ENCODE measurements around the gene CACNA1D.

CACNA1D gene

DNA sequence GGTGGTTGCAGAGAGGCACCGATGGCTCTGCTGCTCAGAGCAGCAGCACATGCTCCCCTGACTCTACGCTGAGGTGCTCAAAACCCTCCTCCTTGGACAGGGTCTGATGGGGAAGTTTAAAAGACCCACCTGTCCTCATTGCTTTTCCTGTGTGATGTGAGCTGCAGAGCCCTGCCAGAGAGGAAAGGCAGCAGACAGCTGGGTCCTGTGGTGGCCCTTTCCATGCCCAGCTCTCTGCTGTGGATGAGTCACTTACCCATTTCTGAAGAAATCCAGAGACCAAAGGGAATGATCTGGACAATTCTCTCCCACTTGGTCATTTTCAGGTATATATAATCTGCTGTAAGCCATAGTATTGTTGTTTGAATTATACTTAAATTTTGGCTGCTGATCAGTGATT lies 230.2 kb downstream of the CACNA1D start:
- ChIA-PET CTCF (interaction anchor here (1.2 to 3.8 kb wide), 3 partner anchors 14 to 349 kb away, joined by 3 to 20 read pairs (median 5); no protein-coding TSS in a partner anchor), POLR2A (interaction anchor here (0.7 kb wide), 1 partner anchor 19 kb away, joined by 3 read pairs; no protein-coding TSS in a partner anchor)
- TF ChIP-seq, protein P1, sequence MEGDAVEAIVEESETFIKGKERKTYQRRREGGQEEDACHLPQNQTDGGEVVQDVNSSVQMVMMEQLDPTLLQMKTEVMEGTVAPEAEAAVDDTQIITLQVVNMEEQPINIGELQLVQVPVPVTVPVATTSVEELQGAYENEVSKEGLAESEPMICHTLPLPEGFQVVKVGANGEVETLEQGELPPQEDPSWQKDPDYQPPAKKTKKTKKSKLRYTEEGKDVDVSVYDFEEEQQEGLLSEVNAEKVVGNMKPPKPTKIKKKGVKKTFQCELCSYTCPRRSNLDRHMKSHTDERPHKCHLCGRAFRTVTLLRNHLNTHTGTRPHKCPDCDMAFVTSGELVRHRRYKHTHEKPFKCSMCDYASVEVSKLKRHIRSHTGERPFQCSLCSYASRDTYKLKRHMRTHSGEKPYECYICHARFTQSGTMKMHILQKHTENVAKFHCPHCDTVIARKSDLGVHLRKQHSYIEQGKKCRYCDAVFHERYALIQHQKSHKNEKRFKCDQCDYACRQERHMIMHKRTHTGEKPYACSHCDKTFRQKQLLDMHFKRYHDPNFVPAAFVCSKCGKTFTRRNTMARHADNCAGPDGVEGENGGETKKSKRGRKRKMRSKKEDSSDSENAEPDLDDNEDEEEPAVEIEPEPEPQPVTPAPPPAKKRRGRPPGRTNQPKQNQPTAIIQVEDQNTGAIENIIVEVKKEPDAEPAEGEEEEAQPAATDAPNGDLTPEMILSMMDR (IDR thresholded peaks at IDR 0.05; ENCODE audit: control extremely low read depth, extremely low read depth, low read depth, missing control alignments) = no peak
- no peak for DNase-seq (ENCODE audit: extremely low spot score)

DNA sequence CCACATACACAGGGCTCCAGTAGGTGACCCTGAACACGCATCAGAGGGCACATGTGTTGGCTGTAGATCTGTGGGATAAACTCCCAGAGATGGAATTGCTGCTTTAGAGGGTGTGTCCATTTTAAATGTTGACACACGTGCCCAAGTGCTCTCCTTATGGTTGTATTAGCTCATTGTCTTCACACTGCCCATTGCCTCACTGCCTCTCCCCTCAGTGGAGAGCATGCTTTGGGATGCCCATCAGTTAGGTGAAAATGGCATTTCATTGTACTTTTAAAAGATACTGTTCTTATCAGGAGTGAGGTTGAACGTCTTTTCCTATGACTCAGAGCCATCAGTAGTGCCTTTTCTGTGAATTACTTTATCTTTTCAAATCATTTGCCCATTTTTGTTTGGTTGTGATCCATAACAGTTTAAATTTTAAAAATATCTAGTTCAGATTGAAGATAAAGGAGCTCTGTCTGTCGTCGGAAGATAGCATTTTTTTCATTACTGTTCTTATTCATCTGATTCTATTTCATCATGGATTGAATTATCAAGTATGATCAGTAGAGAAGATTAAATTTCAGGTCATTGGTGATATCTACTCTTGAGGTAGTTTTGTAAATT lies 231.1 kb downstream of the CACNA1D start:
- ChIA-PET CTCF (interaction anchor here (1.2 to 3.8 kb wide), 2 partner anchors 8 to 15 kb away, joined by 4 to 20 read pairs; no protein-coding TSS in a partner anchor), POLR2A (interaction anchor here (0.7 kb wide), 1 partner anchor 20 kb away, joined by 3 read pairs; no protein-coding TSS in a partner anchor)
- no peak for DNase-seq (ENCODE audit: extremely low spot score)
- TF ChIP-seq, protein P1 (IDR thresholded peaks at IDR 0.05; ENCODE audit: control extremely low read depth, extremely low read depth, low read depth, missing control alignments) = no peak

DNA sequence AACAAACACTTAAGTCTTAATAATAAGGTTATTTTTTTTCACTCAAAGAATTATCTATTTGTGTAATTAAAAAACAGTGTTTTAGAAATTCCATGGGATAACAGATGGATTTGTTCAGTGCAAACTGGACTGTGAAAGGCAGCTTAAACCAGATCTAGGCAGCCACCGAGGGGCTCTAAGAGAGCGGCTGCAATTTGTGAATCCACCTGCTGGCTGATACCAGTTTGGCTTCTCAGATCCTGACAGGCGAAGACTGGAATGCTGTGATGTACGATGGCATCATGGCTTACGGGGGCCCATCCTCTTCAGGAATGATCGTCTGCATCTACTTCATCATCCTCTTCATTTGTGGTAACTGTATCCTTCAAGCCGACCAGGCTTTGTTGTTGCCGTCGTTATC lies 232.2 kb downstream of the CACNA1D start:
- ChIA-PET POLR2A (no interaction called here), CTCF (no interaction called here)
- no peak for DNase-seq (ENCODE audit: extremely low spot score)
- TF ChIP-seq, protein P1 (IDR thresholded peaks at IDR 0.05; ENCODE audit: control extremely low read depth, extremely low read depth, low read depth, missing control alignments) = no peak

DNA sequence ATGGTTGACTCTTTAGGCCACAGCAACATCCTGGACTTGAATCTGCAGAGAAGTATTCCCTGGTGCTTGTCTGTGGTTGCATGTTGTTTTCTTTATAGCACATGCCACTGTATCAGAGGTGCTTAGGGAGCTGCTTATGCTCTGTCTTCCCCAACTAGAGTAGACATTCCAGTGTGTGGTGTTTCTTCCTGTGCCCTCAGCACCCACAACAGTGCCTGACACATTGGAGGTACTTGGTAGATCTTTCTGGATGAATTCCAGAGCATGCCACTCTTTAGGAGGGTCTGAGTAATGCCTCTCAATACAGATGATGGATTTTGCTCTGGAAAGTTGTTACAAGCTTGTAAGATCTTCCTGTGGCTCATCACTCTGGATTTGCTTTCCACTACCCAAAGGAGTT lies 234.2 kb downstream of the CACNA1D start:
- CTCF ChIA-PET = interaction anchor here (1.0 kb wide), 1 partner anchor 193 kb away, joined by 3 read pairs; no protein-coding TSS in a partner anchor
- POLR2A ChIA-PET = no interaction called here
- no peak for DNase-seq (ENCODE audit: extremely low spot score)
- TF ChIP-seq, protein P1 (IDR thresholded peaks at IDR 0.05; ENCODE audit: control extremely low read depth, extremely low read depth, low read depth, missing control alignments) = no peak

DNA sequence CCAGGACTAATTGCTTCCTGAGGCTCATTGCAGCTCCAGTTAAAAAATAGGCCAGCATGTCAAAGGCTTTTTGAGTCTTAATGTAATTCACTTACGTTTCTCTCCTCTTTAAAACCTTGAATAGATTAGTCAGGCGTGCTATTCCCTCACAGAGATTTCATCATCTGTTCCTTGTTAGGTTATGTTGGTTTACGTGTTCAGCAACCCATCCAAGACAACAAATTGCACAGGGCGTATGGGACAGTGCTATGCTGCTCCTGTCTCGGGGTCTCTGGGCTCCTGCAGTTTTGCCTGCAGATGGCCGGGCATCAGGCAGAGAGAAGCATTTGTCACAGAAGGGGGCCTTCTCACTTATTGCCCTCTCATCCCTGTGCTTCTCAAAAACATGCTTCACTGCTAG lies 234.7 kb downstream of the CACNA1D start:
- POLR2A ChIA-PET = no interaction called here
- CTCF ChIA-PET = interaction anchor here (1.0 to 1.3 kb wide), 2 partner anchors 37 to 192 kb away, joined by 3 read pairs; no protein-coding TSS in a partner anchor

DNA sequence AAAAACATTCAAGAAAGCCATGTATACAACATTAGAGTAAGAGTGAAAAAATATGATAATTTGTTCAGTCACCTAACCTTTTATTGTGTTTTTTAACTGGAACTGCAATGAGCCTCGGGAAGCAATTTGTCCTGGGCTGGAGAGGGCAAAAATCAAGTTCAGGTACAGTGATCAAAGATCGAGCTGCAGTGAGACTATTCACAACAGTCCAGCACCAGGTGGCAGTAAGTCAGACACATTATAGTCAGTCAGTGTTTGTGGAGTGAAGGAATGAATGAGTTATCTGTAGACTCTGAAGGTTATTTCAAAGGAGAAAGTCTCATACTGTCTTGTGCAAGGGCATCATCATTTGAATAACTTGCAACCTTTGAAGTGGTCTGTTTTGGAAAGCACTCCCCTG lies 235.2 kb downstream of the CACNA1D start:
- ChIA-PET POLR2A (no interaction called here), CTCF (interaction anchor here (0.9 to 1.5 kb wide), 5 partner anchors 8 to 192 kb away, joined by 3 to 4 read pairs (median 3); no protein-coding TSS in a partner anchor)
- no peak for DNase-seq (ENCODE audit: extremely low spot score)
- TF ChIP-seq, protein P1 (IDR thresholded peaks at IDR 0.05; ENCODE audit: control extremely low read depth, extremely low read depth, low read depth, missing control alignments) = no peak

More for the DNA sequence above, 234.7 kb downstream of the CACNA1D start:
- no peak for DNase-seq (ENCODE audit: extremely low spot score)
- TF ChIP-seq, protein P1 (IDR thresholded peaks at IDR 0.05; ENCODE audit: control extremely low read depth, extremely low read depth, low read depth, missing control alignments) = no peak

Measured in GM10248 (cell line).